Parathyroid adenoma (tissue), 2 donors: ENCODE measurements around the gene MEOX2.

Experiments
- H2AFZ ChIP-seq: fragments of 300-600 bp; sonication (generic); one replicate; pipeline ENCODE4 v1.7.0; 2017; ENCODE audit warnings: antibody characterized with exemption, mild to moderate bottlenecking
- H3K27ac ChIP-seq: fragments of 300-600 bp; sonication (generic); one replicate; pipeline ENCODE4 v1.7.0; 2017
- H3K27me3 ChIP-seq: fragments of 300-600 bp; sonication (generic); one replicate; pipeline ENCODE4 v1.7.0; 2017; ENCODE audit warnings: low read length; ENCODE audit not compliant: control insufficient read depth, insufficient read depth
- H3K36me3 ChIP-seq: fragments of 300-600 bp; sonication (generic); one replicate; pipeline ENCODE4 v1.7.0; 2017; ENCODE audit warnings: low read length; ENCODE audit not compliant: control insufficient read depth, insufficient read depth
- H3K4me1 ChIP-seq: fragments of 300-600 bp; sonication (generic); one replicate; pipeline ENCODE4 v1.7.0; 2017; ENCODE audit warnings: control low read depth
- H3K4me2 ChIP-seq: fragments of 300-600 bp; sonication (generic); one replicate; pipeline ENCODE4 v1.7.0; 2017; ENCODE audit warnings: low read length
- H3K4me3 ChIP-seq: fragments of 300-600 bp; sonication (generic); one replicate; pipeline ENCODE4 v1.7.0; 2017; ENCODE audit warnings: low read depth, low read length
- H3K79me2 ChIP-seq: fragments of 300-600 bp; sonication (generic); one replicate; pipeline ENCODE4 v1.7.0; 2017; ENCODE audit warnings: control low read depth
- H3K9ac ChIP-seq: fragments of 300-600 bp; sonication (generic); one replicate; pipeline ENCODE4 v1.7.0; 2017; ENCODE audit warnings: mild to moderate bottlenecking
- H3K9me3 ChIP-seq: fragments of 300-600 bp; sonication (generic); one replicate; pipeline ENCODE4 v1.7.0; 2017; ENCODE audit warnings: low read length; ENCODE audit not compliant: control insufficient read depth
- TF ChIP-seq, protein P1 (sequence below): fragments of 300-600 bp; sonication (generic); IDR thresholded peaks from one replicate; pipeline ENCODE4 v1.7.0; 2017; ENCODE audit warnings: antibody characterized with exemption, mild to moderate bottlenecking
- donor health status: primary hyperparathyroidism.

The MEOX2 gene

DNA sequence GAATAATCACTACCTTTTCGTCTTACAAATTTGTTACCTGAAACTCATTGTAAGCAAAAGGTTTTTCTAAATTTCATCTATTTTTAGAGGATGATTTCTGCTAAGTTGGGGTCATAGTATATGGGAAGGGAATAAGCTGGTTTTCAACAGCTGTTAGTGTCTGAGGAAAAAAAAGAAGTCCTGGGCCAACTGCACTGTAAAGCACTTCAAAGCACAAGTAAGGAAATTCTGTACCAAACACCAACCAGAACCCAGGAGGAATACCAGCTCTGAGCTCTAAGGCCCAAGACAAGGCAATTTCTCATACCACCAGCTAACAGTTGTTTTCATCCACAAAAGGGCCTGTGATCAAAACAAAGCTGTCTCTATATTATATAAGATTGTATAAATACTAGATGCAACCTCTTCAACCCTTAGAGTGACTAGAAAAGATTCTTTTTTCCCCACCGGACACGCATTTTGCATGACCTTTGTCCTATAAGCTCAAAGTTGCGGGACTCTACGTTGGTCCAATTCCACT, 6.1 kb upstream of the MEOX2 start:
- TF ChIP-seq, protein P1, sequence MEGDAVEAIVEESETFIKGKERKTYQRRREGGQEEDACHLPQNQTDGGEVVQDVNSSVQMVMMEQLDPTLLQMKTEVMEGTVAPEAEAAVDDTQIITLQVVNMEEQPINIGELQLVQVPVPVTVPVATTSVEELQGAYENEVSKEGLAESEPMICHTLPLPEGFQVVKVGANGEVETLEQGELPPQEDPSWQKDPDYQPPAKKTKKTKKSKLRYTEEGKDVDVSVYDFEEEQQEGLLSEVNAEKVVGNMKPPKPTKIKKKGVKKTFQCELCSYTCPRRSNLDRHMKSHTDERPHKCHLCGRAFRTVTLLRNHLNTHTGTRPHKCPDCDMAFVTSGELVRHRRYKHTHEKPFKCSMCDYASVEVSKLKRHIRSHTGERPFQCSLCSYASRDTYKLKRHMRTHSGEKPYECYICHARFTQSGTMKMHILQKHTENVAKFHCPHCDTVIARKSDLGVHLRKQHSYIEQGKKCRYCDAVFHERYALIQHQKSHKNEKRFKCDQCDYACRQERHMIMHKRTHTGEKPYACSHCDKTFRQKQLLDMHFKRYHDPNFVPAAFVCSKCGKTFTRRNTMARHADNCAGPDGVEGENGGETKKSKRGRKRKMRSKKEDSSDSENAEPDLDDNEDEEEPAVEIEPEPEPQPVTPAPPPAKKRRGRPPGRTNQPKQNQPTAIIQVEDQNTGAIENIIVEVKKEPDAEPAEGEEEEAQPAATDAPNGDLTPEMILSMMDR, result no peak
- H3K27me3 ChIP-seq, result no peaks in the 10 kb centered on the region
- no peaks in the 10 kb centered on the region for H3K79me2 ChIP-seq
- H3K4me2 ChIP-seq, result no peak overlapping the region
- no peaks in the 10 kb centered on the region for H3K4me1 ChIP-seq
- no peak overlapping the region for H2AFZ ChIP-seq
- H3K9ac ChIP-seq, result no peak overlapping the region
- no peak overlapping the region for H3K4me3 ChIP-seq
- no peak overlapping the region for H3K27ac ChIP-seq
- H3K9me3 ChIP-seq, result no peaks in the 10 kb centered on the region
- no peaks in the 10 kb centered on the region for H3K36me3 ChIP-seq

DNA sequence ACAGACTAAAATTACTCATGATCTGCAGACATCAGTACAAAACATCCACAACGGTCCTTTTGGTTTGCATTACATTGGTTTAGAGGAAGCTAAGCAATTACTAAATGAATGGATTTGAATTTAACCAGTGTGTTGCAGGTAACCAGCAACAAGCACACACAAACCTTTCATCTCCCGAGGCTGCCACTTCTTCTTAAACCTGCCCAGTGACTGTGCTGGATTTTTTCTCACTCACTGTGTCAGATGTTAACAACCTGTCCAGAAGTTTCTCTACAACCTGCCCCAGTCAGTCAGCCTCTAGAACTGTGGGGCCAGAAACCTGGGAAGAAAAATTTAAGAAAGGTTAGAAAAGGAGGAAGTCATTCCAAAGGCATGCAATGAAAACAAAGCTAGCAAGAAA, 2.4 kb upstream of the MEOX2 start:
- TF ChIP-seq, protein P1, result no peak
- Histone ChIP-seq H3K9ac (no peak overlapping the region), H3K4me3 (no peak overlapping the region), H3K9me3 (no peaks in the 10 kb centered on the region), H3K79me2 (no peaks in the 10 kb centered on the region), H3K27me3 (no peaks in the 10 kb centered on the region), H3K36me3 (no peaks in the 10 kb centered on the region), H2AFZ (no peak overlapping the region), H3K4me2 (no peak overlapping the region), H3K27ac (no peak overlapping the region), H3K4me1 (no peaks in the 10 kb centered on the region)

DNA sequence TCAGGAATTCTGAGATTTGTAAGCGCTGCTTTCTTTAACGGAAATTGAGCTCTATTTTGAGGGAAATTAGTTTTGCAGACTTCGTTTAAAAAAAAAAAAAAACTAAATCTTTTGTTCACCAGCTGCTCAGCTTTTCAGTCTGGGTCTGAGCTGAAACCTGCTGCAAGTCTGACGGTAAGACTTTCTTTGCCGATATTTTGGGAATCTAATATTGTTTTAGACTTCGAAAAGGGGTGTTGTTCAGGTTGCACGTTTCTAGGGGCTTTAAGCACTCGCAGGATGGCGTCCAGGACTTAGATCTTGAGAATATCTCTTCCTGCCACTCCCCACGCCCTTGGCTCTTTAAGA, 1.8 kb upstream of the MEOX2 start:
- H3K9ac ChIP-seq, result no peak overlapping the region
- H3K79me2 ChIP-seq, result no peaks in the 10 kb centered on the region
- no peaks in the 10 kb centered on the region for H3K36me3 ChIP-seq
- H3K27ac ChIP-seq, result no peak overlapping the region
- peaks cover 5% of the 10 kb centered on the region for H3K9me3 ChIP-seq
- peak overlapping the region; percentile 29 for H3K4me3 ChIP-seq
- H3K27me3 ChIP-seq, result no peaks in the 10 kb centered on the region
- H2AFZ ChIP-seq, result no peak overlapping the region
- no peaks in the 10 kb centered on the region for H3K4me1 ChIP-seq
- TF ChIP-seq, protein P1, result no peak
- H3K4me2 ChIP-seq, result no peak overlapping the region

DNA sequence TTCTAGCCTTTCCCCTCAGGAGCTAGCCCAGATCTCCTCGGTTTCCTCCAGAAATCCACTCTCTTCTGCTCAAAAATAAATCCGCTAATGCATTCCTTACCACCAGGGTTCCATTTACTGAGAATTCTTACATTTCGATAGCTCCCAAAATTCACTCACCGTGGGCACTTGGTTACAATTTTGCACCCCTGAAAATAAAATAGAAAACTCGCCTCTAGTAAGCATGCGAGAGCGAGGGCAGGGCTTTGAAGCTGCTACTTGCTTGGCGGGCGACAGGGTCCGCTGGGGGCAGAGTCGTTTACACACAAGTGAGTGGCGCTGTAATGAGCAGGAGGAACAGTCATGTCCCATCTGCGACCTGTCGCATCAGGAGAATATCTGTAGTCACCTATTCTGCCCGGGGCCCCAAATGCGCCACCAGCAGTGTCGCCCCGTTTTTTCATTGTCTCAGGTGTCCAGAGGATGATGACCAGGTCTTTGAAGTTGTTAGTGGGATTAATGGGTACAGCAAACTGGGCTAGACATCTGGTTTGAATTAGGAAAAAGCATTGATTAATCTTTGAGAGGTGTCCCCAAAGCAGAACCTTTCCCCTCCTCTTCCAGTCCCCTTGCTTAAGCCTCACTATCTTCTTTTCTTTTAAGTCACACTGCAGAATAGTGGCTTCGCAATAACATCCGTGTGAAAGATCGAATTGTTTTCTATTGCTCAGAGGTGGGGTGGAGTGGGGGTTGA, 1.2 kb upstream of the MEOX2 start:
- Histone ChIP-seq H3K27ac (no peak overlapping the region), H3K4me3 (peak overlapping the region; percentile 29), H3K36me3 (no peaks in the 10 kb centered on the region), H3K27me3 (no peaks in the 10 kb centered on the region), H3K79me2 (no peaks in the 10 kb centered on the region), H3K4me1 (no peaks in the 10 kb centered on the region), H3K9me3 (peaks cover 5% of the 10 kb centered on the region), H3K9ac (no peak overlapping the region), H3K4me2 (no peak overlapping the region), H2AFZ (no peak overlapping the region)
- TF ChIP-seq, protein P1, result no peak
